ENCODE measurements around the gene CES3.
A peak's percentile ranks its signal among the peaks of the same experiment; 100 is the strongest.

CES3 gene, protein sequence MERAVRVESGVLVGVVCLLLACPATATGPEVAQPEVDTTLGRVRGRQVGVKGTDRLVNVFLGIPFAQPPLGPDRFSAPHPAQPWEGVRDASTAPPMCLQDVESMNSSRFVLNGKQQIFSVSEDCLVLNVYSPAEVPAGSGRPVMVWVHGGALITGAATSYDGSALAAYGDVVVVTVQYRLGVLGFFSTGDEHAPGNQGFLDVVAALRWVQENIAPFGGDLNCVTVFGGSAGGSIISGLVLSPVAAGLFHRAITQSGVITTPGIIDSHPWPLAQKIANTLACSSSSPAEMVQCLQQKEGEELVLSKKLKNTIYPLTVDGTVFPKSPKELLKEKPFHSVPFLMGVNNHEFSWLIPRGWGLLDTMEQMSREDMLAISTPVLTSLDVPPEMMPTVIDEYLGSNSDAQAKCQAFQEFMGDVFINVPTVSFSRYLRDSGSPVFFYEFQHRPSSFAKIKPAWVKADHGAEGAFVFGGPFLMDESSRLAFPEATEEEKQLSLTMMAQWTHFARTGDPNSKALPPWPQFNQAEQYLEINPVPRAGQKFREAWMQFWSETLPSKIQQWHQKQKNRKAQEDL

DNA sequence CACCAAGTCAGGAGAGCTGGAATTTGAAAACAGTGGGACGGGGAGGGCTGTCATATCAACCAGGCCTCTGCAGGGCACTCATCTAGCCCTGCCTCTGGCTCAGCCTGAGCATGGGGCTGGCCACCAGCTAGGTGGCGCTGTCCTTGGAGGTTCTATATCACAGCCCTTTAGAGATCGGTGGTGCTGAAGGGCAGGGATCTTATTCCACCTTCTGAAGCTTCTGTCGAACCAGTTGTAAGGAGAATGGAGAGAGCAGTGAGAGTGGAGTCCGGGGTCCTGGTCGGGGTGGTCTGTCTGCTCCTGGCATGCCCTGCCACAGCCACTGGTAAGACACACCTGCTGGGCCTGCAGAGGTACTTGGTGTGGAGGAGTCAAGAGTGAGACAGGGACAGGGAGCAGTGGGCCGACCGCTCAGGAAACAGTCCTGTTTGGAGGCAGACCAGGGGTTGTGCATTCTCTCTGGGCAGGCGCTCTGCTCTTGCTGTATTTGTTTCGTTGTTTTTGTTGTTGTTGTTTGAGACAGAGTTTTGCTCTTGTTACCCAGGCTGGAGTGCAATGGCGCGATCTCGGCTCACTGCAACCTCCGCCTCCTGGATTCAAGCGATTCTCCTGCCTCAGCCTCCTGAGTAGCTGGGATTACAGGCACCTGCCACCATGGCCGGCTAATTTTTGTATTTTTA, at the start of gene CES3:
TSS of gene CES3 (plus strand) at position 202 of the 680 bp plus-strand sequence. CDS start at position 244, 42 bp downstream.
- peak; percentile 51 to 61 for DNase-seq

DNA sequence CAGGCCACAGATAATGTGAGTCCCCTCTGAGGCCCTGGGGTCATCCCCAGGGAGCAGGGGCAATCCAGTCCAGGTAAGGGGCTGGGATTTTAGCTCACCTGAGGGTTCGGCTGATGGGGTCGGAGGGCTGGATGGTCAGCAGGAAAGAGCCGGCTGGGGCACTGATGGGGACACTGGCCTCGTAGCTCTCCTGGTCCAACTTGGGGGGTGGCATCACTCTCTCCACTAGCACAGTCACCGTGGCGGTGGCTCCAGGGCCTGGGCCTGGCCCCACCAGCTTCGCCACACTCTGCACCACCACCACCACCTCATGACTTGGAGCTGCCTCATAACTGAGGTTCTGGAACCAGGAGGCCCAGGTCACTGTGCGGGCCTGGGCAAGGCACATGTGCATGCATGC, 49.3 kb upstream of the CES3 start:
- DNase-seq: no peak

DNA sequence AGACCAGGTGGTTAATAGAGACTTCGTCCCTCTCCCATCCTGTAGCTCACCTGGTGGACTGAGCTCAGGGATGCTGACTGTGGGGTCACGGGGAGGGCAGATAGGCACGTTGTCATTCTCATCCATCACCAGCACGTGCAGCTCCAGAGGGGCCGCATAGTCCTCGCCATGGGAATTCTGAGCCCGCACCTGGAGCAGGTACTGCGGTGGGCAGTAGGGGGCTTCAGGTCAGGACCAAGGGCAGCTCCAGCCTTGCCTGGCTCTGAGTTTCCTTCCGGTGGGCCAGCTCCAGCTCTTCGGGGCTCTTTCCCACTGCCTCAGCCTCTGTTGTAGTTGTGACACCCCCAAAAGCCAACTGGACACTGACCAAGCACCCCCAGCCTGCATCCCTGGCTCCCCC, 48.0 kb upstream of the CES3 start:
- DNase-seq: no peak

DNA sequence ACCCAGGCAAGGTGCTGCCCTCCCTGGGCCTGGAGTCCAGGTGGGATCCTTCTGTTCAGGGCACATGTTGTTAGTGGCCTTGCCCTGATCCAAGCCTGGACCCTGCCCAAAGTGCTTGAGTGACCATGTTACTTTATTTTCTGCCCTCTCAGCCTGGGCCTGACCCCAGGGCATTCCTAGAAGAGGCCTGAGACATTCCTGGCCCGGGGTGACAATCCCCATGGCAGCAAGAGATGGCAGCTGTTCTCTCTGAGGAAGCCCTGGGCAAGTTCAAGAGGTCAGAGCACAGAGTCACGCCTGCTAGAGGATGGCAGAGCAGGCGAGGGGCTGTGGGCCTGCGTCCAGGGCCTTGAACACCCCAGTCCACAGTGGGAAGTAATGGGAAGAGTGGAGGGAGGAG, 47.4 kb upstream of the CES3 start:
- DNase-seq: no peak

DNA sequence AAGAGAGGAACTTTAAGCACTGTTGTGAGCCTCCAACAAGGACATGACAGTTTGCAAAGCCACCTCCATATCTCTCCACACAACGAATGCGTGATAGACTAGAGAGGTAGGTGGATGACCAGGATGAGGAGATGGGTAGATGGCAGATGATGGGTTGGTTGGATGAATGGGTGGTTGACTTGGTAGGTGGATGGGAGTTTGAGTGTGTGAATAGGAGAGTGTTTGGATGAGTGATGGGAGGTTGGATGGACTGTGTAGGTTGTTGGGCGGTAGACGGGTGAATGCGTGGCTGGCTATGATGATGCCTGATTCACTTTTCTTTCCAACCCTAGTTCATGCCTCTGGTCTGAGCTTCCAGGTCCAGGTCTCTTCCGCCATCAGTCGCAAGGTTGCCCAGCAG, 46.5 kb upstream of the CES3 start:
- no peak for DNase-seq

DNA sequence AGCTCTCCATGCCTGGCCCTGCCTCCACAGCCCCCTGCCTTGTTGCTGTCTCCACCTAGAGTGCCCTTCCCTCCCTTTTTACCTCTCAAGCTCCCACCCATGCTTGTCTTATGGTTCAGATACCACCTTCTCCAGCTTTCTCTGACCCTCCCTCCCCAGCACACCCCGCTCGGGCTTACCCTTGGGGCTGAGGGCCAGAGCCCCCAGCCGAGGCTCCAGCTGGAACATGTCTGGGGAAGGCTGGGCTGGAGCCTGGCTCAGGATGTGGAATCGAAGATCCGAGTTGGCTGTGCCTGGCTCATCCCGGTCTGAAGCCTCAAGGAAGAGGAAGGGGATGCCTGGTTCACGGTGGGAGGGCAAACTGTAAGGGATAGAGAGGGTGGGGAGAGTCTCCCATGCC, 46.0 kb upstream of the CES3 start:
- no peak for DNase-seq

DNA sequence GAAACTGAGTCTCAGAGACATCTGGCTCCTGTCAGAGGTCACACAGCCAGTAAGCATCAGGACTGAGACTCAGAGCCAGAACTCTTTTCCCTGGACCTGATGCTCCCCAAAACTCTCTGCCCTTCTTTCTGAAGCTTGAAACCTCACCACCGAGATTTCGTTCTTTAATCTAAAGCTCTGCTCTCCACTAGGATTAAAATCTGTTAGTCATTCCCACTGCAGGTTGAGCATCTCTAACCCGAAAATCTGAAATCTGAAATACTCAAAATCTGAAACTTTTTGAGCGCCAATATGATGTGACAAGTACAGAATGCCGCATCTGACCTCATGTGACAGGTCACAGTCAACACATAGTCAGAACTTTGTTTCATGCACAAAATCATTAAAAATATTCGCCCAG, 44.5 kb upstream of the CES3 start:
- no peak for DNase-seq

DNA sequence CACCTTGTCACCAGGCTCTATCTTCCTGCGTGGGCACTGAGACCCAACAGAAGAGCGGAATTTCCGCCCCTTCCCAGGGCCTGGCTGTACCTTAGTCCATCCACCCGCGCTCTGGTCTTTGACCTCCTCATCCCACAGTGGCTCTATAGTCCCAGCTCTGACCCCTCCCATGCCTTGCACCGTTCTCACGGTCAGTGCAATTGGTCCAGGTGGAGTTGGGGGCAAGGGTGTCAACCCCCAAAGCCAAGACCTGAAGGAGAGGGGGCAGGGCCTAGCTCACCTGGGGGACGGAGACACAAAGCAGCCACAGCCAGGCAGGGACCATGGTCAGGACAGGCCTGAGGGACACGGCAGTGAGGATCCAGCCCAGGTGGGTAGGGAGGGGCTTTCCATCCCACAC, 43.3 kb upstream of the CES3 start:
- DNase-seq: no peak

DNA sequence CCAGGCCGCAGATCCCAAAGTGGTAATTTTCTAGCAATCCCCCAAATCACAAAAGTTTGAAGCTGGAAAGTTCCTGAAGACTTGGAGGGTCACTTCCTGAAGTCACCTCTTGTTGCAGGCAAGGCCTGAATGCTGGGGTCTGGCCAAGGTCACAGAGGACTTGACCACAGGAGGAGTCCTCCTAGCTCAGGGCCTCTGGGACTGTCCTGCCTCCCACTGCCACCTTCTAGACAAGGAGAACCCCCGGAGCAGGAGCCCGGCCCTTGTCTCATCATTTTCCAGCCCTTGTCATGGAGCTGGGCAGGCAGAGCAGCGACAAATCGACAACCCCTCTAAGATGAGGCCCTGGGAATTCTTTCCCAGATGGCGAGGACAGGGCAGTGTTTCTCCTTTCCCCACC, 42.7 kb upstream of the CES3 start:
- no peak for DNase-seq

DNA sequence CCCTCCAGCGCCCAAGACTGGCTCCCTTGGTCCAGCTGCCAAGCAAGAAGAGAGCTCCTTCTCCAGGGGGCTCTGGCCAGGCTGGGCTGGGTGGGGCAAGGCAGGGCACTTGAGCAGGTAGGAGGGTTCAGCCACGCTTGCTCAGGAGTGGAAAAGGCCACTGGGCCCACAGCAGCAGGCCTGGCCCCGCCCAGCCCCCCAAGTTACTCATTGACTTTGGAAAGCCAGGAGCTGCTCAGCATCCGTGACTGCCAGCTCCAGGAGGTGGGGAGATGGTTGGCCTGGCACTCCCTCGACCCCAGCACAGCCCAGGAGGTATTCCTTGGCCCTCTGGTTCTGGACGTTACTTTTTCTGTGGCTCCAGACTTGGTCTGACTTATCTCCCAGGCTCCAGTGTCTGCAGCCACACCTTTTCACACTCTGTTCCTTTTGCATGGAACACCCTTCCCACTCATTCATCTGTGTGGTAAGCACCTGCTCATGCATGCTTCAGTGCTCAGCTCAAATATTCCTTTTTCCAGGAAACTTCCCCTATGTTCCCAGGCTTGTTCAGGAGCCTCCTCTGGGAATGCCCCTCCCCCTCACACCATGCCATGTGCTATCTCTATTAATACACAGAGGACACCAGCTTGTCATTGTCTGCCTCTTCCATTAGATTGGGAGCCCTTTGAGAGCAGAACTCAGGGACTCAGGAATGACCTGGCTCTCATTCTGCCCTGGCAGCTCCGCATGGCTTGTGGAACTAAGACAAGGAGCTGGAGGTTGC, 42.1 kb upstream of the CES3 start, which contains the start of gene CDH16:
TSS of gene CDH16 (minus strand) at position 83 of the 766 bp plus-strand sequence. CDS start 820 bp downstream, outside the sequence.
- DNase-seq: no peak

DNA sequence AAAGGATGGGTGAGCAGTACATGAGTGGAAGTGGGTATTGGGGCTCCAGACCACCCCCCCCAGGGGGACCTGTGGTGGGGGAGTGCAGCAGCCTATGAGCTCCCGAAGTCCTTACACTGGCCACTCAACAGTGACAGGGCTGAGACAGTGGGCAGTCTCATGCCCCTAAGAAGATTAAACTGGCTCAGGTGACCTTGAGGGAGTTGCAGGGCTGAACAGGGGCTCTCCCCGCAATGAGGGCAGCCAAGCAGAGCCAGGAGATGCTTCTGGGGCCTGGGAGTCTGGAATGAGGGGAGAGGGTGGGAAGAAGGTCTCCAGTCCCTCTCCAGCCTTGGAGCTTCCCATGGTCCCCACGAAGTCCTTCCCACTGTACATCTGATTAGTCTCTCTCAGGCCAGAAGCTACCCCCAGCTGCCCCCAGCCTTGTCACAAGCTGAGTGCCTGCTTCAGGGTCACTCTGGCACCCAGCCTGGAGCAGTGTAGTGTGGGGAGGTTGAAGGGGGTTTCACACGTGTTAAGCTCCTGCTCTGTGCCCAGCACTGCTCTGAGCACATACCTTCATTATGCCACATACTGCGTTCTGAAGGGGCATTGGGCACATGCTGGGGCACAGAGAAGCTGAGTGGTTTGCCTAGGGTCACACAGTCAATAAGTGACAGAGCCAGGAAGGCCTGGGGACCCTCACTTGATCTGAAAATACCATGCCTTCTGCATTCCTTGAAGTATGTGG, 41.3 kb upstream of the CES3 start:
- DNase-seq: no peak

DNA sequence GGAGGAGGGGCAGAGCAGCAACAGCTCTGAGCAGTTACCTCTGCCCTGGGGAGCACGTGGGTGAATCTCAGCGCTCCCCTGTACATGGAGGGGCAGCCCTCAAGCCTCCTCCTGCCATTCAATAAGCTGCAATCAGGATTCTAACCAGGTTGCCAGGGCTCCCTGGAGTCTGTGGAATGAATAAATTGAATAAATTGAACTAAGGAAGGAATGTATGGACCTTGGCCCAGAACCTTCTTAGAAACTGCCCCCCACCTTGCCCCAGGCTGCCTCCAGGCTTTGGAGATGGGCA, 40.8 kb upstream of the CES3 start:
- DNase-seq: no peak

DNA sequence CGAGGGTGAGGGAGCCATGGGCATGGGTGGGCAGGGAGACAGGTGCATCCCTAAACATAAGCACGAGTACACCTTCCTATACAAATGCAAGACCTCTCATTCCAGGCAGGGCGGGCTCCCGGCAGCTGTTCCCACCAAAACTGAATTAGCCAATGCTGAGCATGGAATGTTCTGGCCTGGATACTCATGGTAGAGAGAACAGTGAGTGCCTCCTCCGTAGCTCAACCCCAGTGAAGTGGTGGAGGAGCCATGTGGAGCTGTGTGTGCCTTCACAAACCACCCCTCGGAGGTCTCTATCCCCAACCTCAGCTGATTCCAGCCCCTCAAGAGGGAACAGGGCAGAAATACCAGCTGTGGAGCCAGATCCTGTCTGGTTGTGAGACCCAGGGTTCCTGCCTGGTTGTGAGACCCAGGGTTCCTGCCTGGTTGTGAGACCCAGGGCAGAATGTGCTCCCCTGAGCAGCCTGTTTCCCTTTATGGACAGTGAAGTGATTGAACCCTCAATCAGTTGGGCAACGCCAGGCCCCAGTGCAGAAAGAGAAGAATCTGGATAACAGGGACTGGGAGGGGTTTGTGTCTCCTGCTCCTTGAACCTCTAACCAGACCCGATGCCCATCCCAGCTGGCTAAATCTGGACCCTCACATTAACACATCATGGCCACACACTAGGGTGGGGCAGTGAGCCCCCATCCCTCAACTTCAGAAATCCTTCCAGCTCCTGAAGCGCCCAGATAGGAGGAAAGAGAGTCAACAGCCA, 40.0 kb upstream of the CES3 start:
- no peak for DNase-seq

DNA sequence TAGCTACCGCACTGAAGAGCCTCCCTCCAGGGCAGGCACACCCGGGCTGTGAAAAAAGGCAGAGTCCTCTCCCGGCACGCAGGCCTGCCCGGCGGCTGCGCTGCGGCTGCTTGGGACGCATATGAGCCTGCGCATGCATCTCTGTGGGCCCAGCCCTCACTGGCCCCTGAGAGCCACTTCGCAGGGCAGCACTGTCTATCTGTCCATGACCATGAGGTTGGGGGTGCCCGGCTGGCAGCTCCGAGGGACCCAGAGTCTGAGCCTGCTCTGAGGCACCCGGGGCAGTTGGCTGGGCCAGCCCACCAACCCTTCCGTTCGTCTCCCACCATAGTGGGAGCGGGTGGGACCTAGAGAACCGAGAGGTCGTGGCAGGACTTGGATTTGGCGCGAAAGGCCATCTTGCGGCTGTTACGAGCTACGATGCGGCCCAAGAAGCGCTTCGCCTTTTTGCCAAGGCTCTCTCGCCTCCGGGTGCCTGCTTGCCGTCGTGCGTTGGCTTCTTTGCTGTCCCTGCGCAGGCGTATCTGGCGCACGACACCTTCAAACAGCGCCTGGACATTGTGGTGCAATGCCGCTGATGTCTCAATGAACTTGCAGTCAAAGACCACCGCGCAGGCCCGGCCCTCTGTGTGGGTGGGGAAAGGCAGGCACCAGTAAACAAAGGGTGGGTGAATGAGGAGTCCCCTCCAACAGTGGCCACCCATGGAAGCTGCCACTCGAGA, 39.2 kb upstream of the CES3 start:
- DNase-seq: no peak

DNA sequence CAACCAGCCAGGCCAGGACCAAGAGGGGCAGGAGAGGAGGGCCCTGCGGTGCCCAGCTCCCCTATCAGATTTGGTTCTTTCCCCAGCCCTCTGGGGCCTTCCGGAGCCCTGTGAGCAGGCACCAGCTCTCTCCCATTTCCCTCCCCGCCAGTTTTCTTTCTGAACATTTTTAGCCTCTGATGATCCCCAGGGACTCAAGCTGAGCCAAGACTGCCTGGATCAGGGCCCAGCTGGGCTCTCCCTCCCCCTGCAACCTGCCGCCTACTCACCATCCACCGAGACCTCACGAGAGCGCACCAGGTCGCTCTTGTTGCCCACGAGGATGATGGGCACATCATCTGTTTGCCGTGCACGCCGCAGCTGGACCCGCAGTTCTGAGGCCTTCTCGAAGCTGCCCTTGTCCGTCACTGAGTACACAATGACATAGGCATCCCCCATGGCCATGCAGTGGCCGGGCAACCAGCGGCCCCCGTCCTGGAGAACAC, 37.8 kb upstream of the CES3 start:
- DNase-seq: no peak

DNA sequence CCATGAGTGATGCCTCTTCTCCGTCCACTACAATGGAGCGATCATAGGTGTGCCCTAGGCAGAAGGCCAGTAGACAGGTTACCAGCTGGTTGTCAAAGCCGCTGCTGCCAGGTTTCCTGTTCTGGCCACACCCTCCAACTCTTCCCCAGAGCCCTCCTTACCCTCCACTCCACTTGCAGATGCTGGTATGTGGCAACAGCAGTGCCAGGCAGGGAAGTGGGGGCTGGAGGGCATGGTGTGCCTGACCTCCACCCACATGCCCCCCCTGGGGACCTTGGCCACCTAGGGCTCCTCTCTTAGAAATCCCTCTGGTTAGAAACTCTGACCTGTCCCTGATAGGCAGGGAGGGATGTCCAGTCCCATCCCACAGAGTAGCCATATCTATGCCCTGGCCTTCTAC, 37.2 kb upstream of the CES3 start:
- no peak for DNase-seq

DNA sequence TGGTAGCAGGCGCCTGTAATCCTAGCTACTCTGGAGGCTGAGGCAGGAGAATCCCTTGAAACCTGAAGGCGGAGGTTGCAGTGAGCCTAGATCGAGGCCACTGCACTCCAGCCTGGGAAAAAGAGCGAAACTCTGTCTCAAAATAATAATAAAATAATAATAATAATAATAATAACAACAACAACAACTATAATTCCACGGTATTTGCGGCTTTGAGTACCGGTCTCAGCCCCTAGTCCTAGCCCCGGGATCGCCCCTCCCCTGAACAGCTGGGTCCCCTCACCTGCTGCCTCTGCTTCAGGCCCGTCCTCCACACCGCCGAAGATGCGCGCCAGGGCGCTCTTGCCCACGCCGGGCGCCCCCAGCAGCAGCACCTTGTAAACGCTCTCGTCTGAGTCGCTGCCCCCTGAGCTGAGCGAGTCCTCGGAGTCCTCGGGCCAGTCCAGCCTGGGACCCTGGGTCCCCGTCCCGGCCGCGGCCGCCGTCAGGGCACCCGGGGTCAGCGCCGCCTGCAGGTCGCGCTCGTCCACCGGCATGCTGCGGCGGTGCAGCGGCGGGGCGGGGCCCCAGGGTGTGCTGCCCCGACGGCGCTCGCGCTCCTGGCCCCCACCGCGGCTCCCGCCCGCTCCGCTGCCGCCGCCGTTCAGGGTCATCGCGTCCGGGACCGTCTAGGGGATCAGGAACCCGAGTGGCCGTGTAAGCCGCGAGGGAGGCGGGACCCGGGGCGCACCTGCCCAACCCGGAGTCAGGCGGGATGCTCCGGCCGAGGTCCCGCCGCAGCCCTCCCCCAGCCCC, 36.3 kb upstream of the CES3 start:
- DNase-seq: peak; percentile 30 to 32

DNA sequence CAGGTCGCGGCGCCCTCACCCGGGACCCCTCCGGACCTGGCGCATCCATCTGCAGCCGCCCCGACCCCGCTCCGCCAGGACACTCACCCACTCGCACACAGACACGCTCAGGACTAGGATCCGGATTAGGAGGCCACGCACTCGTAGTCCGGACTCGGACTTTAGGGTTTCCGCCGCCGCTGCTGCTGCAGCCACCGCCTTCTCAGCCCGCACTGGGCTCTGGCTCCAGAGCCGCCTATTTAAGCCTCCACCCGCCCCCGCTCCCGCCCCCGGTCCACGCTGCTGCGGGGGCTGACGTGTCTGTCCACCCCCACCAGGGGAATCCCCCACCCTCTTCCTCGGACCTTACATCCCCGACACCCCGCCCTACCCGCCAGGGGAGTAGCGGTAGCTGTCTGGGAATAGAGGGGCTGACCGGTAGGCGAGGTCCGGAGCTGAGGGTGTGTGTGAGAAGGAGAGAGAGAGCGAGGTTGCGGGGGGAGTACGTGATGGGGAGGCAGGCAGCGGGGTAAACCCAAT, 35.7 kb upstream of the CES3 start, which contains the start of gene RRAD:
TSS of gene RRAD (minus strand) at position 214 of the 519 bp plus-strand sequence. CDS start 356 bp downstream, outside the sequence.
- DNase-seq: peak; percentile 22 to 46

DNA sequence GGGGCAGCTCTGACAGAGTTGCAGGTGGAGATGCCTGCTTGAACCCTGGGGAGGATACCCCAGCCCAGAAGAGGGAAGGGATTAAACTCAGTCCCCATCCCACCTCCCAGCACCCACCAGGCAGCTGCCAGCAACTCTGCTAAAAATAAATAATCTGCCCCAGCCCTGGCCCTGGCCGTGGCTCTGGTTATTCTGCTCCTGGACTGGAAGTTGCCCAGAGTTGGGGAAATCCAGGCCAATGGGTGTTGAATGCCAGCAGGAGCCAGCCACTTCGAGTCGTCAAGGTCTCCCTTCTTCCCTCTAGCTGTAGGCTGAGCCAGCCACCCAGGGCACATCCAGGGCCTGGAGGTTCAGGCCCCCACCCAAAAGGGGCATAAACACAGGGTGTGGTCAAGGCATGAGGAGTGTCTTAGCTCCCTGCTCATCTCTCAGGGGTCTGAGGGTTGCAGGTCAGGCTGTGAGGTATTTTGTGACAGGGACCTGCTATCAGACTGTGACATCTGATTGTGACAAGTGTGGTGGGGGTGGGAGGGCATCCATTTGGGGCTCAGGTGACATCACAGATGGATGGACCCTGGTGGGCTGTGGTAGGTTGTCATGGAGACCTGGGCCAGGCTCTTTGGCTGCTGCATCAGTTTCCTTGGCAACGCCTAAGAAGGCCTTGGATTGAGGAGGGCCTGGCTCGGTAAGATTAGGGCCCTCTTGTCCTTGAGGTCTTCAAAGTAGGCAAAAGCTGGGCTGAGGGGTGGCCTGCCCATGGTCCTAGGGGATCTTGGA, 34.7 kb upstream of the CES3 start:
- DNase-seq: no peak

All from CD4-positive, alpha-beta T cell treated with Interleukin-1 beta for 1 hour (primary cell).